ENCODE measurements around the gene TSPAN31.
"Not testable (repeated sequence)": the region's sequence is repeated elsewhere in the genome, so short reads cannot be mapped to it uniquely, and the experiment has no call there.

GRCh38 chr12:57715036-57715748 is 29.6 kb upstream of the TSPAN31 start:
- TF ChIP-seq POLR2AphosphoS5 (IDR thresholded peaks at IDR 0.05; ENCODE audit: insufficient read depth in 1 of 2, low read depth in 1 of 2); POLR2A (IDR thresholded peaks at IDR 0.05): not testable (repeated sequence)
